Ectodermal cell (in vitro differentiated cells): ENCODE results near the gene PPP1R3F.
"Not testable (repeated sequence)": the region's sequence is repeated elsewhere in the genome, so short reads cannot be mapped to it uniquely, and the experiment has no call there.

Source experiments
- H3K27ac ChIP-seq: 2 replicates; pipeline ENCODE4 v1.7.0; 2013; ENCODE audit warnings: mild to moderate bottlenecking, low read depth, low read length; ENCODE audit not compliant: insufficient read depth, poor library complexity, severe bottlenecking
- H3K27me3 ChIP-seq: 2 replicates; pipeline ENCODE4 v1.7.0; 2013; ENCODE audit warnings: mild to moderate bottlenecking, low read length; ENCODE audit not compliant: insufficient read depth, control insufficient read depth, poor library complexity, severe bottlenecking
- H3K36me3 ChIP-seq: one replicate; pipeline ENCODE4 v1.7.0; 2013; ENCODE audit warnings: low read length; ENCODE audit not compliant: control insufficient read depth, insufficient read depth
- H3K4me1 ChIP-seq: one replicate; pipeline ENCODE4 v1.7.0; 2013; ENCODE audit warnings: low read length; ENCODE audit not compliant: control insufficient read depth, insufficient read depth
- H3K4me3 ChIP-seq: 2 replicates; pipeline ENCODE4 v1.7.0; 2013; ENCODE audit warnings: low read depth, low read length, control low read depth; ENCODE audit not compliant: insufficient read depth
- H3K9me3 ChIP-seq: 2 replicates; pipeline ENCODE4 v1.7.0; 2013; ENCODE audit warnings: mild to moderate bottlenecking, low read length, moderate library complexity; ENCODE audit not compliant: control insufficient read depth
- WGBS, 2 experiments: methylation state at CpG; one replicate each; pipeline ENCODE4 v1.1.7; 2013; ENCODE audit warnings: missing lambda C conversion rate in 2 of 2; 5-methylcytosine and 5-hydroxymethylcytosine counted together

The PPP1R3F gene

DNA sequence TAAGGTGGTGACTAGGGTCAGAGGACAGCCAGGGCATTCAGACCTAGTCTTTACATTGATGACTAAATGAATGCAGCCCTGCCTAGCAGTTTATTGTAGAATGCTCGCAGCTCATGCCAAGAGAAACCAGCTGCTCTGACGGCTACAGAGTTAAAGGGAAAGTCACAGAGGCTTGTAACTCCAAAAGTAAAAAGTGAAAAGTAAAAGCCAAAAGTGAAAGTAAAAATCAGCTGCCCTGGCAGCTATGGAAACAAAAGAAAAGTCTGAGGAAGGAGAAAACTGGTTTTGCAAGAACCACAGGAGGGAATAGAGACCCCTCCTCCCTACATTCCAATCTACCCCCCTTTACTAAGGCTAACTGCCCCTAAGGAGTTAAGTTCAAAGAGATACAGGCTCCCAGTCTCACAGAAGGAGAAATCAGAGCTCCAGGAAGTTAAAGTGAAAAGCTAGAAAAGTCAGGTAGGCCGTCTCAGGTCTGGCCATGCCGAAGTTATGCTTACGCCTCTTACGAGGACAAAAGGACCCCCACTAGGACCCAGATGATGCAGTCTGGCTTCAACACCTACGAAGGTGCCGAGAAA, 39.9 kb downstream of the PPP1R3F start:
- Histone ChIP-seq H3K27me3 (no peaks in the 10 kb centered on the region), H3K27ac (no peak overlapping the region), H3K36me3 (no peaks in the 10 kb centered on the region), H3K4me1 (peaks cover 10% of the 10 kb centered on the region), H3K4me3 (no peak overlapping the region), H3K9me3 (no peaks in the 10 kb centered on the region)
- 5 to 8% methylated on average over 8 of the region's 8 CpGs for WGBS, 2 experiments

DNA sequence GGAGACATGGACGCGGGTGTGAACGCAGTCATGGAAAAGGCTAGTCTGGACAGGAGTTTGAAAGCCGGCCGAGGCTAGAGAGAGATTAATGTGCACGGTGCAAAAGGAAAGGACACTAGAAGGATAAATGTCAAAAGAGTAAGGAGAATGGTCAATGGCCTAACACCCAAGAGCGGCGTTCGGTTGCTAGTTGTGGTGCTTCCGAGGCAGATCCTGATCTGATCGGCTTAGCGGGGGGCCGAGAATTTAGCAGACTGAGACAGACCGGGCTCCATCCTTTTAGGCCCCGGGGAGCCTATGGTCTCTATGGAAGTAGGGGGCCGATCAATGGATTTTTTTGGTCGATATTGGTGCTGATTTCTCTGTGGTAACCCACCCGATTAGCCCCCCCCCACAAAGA, 40.8 kb downstream of the PPP1R3F start:
- 28 to 45% methylated on average over 16 to 17 of the region's 18 CpGs for WGBS, 2 experiments
- Histone ChIP-seq H3K4me3 (no peak overlapping the region), H3K27me3 (no peaks in the 10 kb centered on the region), H3K9me3 (no peaks in the 10 kb centered on the region), H3K4me1 (peaks cover 10% of the 10 kb centered on the region), H3K27ac (no peak overlapping the region), H3K36me3 (no peaks in the 10 kb centered on the region)

DNA sequence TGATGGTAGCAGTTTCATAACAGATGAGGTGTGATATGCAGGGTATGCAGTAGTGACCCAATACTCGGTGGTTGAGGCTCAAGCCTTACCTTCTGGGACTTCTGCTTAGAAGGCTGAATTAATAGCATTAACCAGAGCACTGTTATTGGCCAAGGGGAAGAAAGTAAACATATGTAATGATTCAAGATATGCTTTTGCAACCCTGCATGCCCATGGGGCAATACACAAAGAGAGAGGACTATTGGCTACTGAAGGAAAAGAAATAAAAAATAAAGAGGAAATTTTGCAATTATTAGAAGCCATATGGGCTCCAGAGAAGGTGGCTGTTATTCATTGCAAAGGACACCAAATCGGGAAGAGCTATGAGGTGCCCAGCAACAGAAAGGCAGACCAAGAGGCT, 42.6 kb downstream of the PPP1R3F start:
- no peaks in the 10 kb centered on the region for H3K9me3 ChIP-seq
- H3K4me3 ChIP-seq: no peak overlapping the region
- 91 to 93% methylated on average over 2 of the region's 2 CpGs for WGBS, 2 experiments
- H3K36me3 ChIP-seq: no peaks in the 10 kb centered on the region
- no peak overlapping the region for H3K27ac ChIP-seq
- H3K27me3 ChIP-seq: no peaks in the 10 kb centered on the region
- peaks cover 10% of the 10 kb centered on the region for H3K4me1 ChIP-seq

DNA sequence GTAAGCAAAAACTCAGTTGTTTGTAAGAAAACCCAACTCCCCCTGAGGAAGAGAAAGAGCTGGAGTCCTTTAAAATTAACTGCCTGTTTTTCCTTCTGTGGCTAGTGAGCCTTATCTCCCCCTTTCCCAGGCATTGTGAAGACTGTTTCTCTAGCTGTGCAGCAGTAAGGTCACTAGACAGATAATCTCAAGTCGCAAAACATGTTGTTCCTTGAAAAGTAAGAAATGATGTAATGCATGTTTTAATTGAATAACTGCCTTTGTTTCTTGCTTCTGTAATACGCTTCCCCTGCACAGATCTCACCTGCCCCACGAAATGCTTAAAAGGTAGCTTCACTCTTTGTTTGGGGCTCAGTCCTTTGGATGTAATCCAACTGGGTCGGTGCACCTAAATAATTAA, 46.5 kb downstream of the PPP1R3F start:
- H3K4me3 ChIP-seq: no peak overlapping the region
- H3K9me3 ChIP-seq: no peaks in the 10 kb centered on the region
- H3K4me1 ChIP-seq: no peaks in the 10 kb centered on the region
- no peaks in the 10 kb centered on the region for H3K27me3 ChIP-seq
- WGBS, 2 experiments: 81 to 91% methylated on average over 4 of the region's 4 CpGs
- no peaks in the 10 kb centered on the region for H3K36me3 ChIP-seq
- no peak overlapping the region for H3K27ac ChIP-seq

DNA sequence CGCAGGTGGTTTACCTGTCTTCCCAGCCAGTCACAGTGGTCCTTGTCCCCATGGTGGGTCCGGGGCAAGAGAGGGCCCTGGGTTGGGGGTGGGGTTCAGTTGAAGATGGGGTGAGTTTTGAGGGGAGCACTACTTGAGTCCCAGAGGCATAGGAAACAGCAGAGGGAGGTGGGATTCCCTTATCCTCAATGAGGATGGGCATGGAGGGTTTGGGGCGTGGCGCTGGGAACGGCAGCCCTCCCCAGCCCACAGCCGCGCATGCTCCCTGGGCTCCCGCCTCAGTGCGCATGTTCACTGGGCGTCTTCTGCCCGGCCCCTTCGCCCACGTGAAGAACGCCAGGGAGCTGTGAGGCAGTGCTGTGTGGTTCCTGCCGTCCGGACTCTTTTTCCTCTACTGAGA, 52.1 kb downstream of the PPP1R3F start, which contains the start of gene GAGE12J:
GAGE12J (plus strand) TSS at position 301 of the 400 bp plus-strand sequence. CDS start 1,157 bp downstream, outside the sequence.
- 100% methylated on average over 2 of the region's 16 CpGs; no CpG with 5 or more reads in 1 of the 2 experiments for WGBS, 2 experiments
- not testable (repeated sequence) for H3K4me3 ChIP-seq, H3K36me3 ChIP-seq, H3K9me3 ChIP-seq, H3K27ac ChIP-seq, H3K4me1 ChIP-seq, H3K27me3 ChIP-seq

DNA sequence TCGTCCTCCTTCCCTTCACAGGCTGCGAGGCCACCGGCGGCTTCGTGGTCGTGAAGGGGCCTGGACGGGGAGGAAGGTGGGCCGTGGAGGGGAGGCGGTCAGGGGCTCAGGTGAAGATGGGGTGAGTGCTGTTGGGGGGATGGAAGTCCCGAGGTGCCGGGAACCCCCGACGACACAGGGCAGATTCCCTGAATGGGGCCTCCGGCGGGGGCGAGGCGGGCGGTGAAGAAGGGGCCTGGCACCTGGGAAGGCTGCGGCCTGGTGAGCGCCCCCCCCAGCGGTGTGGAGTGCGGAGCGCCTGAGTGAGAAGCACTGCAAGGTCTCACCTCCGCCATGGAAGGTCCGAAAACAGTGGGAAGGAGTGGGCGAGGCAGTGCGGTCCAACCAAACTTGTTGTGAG, 52.7 kb downstream of the PPP1R3F start:
- not testable (repeated sequence) for H3K27ac ChIP-seq, H3K9me3 ChIP-seq, H3K4me3 ChIP-seq, H3K27me3 ChIP-seq, H3K36me3 ChIP-seq, H3K4me1 ChIP-seq
- WGBS, 2 experiments: 88 to 100% methylated on average over 5 to 7 of the region's 27 CpGs

DNA sequence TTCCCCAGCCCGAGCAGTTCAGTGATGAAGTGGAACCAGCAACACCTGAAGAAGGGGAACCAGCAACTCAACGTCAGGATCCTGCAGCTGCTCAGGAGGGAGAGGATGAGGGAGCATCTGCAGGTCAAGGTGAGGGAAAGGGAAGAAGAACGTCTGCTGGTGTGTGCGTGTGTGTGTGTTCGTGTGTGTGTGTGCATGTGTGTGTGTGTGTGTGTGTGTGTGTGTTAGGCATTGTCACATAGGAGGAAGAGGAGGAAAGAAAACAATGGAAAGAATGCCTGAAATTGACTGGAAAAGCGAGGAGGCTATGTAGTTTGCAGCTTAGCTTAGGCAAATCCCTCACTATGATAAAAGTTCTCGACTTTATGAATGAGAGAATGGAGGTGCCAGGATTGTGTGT, 54.1 kb downstream of the PPP1R3F start:
- WGBS, 2 experiments: 100% methylated on average over 2 to 3 of the region's 7 CpGs
- not testable (repeated sequence) for H3K4me1 ChIP-seq, H3K27ac ChIP-seq, H3K36me3 ChIP-seq, H3K4me3 ChIP-seq, H3K27me3 ChIP-seq, H3K9me3 ChIP-seq

DNA sequence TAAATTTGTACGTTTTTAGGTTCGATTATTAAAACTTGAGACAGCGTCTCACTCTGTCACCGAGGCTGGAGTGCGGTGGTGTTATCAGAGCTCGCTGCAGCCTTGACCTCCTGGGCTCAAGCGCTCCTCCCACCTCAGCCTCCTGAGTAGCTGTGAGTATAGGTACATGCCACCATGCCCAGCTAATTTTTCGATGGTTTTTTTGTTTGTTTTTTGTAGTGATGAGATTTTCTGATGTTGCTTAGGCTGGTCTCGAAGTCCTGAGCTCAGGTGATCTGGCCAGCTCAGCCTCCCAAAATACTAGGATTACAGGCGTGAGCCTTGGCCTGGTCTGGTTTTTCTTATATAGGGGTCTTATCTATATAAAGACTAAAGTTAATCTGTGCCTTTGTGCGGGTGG, 60.8 kb downstream of the PPP1R3F start:
- WGBS, 2 experiments: no CpG with 5 or more reads among the region's 11 CpGs

DNA sequence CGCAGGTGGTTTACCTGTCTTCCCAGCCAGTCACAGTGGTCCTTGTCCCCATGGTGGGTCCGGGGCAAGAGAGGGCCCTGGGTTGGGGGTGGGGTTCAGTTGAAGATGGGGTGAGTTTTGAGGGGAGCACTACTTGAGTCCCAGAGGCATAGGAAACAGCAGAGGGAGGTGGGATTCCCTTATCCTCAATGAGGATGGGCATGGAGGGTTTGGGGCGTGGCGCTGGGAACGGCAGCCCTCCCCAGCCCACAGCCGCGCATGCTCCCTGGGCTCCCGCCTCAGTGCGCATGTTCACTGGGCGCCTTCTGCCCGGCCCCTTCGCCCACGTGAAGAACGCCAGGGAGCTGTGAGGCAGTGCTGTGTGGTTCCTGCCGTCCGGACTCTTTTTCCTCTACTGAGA, 61.7 kb downstream of the PPP1R3F start, which contains the start of gene GAGE13:
GAGE13 (plus strand) TSS at position 301 of the 400 bp plus-strand sequence. CDS start 1,156 bp downstream, outside the sequence.
- not testable (repeated sequence) for H3K27me3 ChIP-seq, H3K9me3 ChIP-seq, H3K4me1 ChIP-seq, H3K4me3 ChIP-seq, H3K27ac ChIP-seq, H3K36me3 ChIP-seq
- no CpG with 5 or more reads among the region's 16 CpGs for WGBS, 2 experiments

More for the DNA sequence above, 60.8 kb downstream of the PPP1R3F start:
- not testable (repeated sequence) for H3K4me3 ChIP-seq, H3K9me3 ChIP-seq, H3K27me3 ChIP-seq, H3K4me1 ChIP-seq, H3K36me3 ChIP-seq, H3K27ac ChIP-seq

DNA sequence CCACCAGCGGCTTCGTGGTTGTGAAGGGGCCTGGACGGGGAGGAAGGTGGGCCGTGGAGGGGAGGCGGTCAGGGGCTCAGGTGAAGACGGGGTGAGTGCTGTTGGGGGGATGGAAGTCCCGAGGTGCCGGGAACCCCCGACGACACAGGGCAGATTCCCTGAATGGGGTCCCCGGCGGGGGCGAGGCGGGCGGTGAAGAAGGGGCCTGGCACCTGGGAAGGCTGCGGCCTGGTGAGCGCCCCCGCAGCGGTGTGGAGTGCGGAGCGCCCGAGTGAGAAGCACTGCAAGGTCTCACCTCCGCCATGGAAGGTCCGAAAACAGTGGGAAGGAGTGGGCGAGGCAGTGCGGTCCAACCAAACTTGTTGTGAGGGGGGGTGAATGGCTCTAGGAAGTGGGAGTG, 62.2 kb downstream of the PPP1R3F start:
- not testable (repeated sequence) for H3K27me3 ChIP-seq, H3K27ac ChIP-seq, H3K36me3 ChIP-seq, H3K4me1 ChIP-seq, H3K4me3 ChIP-seq, H3K9me3 ChIP-seq
- 96 to 100% methylated on average over 13 to 16 of the region's 26 CpGs for WGBS, 2 experiments
